ENCODE measurements around the gene COX6B2. TPM values are rescaled to one million over a fixed set of nuclear protein-coding genes. Genes with fewer than 3 reads are reported as not detected.
A peak's percentile ranks its signal among the peaks of the same experiment; 100 is the strongest.

COX6B2 gene
- total RNA-seq, 1 donor: 0.27 TPM

DNA sequence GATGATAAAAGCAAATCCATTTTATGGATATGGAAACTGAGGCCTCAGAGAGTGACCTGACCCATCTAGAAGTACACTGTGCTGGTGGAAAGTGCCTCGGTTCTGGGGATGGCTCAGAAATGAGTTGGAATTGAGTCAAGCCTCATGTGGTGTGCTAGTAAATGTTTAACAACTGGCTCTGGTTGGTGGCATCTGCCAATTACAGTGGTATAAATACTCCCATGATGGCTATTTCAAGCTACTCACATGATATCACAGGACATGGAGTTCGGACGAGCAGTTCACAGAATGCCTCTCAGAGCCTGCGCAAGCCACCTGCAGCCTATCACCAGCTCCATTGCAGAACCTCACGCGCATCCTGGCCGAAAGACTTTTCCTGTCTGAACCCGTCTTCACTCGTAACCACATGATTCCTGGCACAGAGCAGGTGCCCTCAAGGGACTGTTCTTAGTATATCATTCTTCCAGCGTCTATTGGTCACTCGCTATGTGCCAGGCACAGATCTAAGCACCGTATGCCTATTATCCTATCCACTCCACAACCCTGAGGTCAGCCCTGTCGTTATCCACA lies 38.5 kb downstream of the COX6B2 start:
- DNase-seq (ENCODE audit: low read depth in 2 of 3, low spot score in 2 of 3): no peak

DNA sequence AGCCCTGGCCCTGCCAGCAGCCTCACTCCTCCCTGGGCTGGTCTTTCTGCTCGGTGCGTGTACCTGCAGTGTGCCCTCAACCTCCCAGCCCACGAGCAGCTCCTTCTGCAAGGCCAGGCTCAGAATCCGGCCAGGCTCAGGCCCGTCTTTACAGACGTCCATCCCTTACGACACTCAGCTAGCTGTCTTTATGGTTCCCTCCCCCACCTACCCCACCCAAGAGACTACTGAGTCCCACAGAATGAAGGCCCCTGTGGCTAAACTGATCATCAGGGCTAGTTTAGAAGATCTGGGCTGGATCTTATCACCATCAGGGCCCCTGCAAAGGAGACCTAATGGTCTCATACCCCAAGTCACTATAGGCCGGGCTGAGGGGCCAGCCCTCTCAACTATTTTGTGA lies 40.1 kb downstream of the COX6B2 start:
- no peak for DNase-seq (ENCODE audit: low read depth in 2 of 3, low spot score in 2 of 3)

DNA sequence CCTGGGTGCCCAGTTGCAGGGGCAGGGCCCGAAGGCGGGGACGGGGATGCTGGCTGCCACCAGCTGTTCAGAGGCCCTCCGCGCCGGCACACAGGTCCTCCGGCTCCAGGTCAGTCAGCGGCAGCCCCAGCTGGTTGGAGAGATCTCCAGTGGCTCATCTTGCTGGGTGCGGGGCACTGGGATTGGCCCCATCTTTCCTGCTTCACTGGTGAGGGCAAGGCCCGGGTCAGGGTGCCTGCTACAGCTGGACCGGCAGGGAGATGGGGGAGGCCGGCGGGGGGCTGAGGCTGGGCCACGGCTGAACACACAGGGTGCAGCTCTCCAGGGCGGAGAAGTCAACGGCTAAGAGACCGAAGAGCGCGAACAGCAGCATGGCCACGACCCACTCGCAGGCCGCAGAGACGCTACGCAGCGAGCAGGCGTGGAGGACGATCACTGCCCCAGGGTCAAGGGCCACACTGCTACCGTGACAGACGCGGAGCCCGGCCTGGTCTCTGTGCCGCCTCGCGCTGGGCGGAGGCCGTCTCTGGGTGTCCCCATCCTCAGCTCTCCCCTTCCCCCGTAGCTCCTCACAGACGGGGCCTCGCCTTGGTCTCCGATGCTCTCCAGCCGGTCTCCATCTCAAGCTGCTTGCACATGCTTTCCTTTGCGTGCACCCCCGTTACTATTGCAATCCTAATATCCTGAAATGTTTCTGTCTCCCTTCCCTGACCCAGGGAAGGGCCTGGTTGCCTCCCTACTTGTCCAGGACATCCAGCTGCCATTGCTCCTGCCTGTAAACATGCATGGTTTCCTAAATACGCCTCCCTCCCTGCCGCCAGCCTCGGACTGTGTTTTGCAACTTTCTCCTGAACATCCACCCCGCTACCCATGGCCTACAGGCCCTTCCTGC lies 41.7 kb downstream of the COX6B2 start:
- no peak for DNase-seq (ENCODE audit: low read depth in 2 of 3, low spot score in 2 of 3)

DNA sequence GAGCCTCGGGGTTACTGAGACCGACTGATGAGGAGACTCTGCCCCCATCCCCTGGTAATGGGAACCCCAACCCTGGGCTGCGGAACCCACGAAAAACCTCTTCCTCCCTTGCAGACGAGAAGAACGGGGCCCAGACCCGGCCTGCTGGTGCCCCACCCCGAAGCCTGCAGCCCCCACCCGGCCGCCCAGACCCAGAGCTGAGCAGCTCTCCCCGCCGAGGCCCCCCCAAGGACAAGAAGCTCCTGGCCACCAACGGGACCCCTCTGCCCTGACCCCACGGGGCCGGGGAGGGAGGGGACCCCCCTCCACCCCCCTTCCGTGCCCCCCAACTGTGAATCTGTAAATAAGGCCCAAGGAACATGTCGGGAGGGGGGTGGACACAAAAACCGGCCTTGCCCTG lies 42.7 kb downstream of the COX6B2 start:
- DNase-seq (ENCODE audit: low read depth in 2 of 3, low spot score in 2 of 3): no peak

DNA sequence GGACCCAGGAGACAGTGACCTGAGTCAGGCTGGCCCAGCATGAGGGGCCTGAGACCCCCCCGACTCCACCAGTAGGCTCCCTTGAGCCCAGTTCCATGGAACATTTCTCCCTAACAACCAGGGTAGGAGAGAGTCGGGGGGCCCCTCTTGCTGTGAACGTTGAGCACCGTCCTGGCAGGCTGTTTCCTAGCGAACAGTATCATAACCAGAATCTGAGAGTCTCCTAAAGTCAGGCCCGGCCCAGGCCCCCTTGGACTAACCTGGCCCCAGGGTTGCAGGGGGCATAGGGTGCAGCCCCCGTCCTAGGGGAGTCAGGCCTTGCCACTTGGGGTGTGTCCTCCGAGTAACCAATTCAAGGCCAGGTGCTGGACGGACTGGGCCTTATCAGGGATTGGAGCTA lies 43.1 kb downstream of the COX6B2 start:
- no peak for DNase-seq (ENCODE audit: low read depth in 2 of 3, low spot score in 2 of 3)

DNA sequence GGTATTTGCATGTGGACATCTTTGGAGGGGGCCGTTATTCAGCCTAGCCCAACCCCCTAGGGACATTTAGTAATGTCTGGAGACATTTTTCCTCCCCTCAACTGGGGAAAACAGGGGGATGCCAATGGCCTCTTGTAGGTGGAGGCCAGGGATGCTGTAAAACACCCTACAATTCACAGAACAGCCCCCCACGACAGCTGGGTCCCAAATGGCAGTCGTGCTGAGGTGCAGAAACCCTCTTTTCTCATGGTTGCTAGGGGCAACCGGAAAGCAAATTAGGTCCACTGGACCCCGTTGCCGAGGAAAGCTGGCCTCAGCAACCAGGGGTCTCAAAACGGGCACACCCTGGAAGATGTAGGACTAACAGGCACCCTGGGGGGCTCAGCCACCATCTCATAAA lies 44.0 kb downstream of the COX6B2 start:
- no peak for DNase-seq (ENCODE audit: low read depth in 2 of 3, low spot score in 2 of 3)

DNA sequence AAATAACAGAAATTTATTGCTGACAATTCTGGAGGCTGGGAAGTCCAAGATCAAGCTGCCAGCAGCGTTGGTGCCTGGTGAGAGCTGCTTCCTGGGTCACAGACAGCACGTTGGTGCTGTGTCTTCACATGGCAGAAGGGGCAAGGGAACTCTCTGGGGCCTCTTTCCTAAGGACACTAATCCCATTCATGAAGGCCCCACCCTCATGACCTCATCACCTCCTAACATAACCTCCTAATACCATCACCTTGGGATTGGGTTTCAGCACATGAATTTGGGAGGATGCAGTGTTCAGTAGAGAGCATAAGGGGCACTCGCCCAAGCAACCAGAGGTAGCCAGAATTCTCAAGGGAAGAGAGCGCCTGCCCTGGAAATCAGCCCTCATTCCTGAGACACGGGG lies 45.1 kb downstream of the COX6B2 start:
- no peak for DNase-seq (ENCODE audit: low read depth in 2 of 3, low spot score in 2 of 3)

DNA sequence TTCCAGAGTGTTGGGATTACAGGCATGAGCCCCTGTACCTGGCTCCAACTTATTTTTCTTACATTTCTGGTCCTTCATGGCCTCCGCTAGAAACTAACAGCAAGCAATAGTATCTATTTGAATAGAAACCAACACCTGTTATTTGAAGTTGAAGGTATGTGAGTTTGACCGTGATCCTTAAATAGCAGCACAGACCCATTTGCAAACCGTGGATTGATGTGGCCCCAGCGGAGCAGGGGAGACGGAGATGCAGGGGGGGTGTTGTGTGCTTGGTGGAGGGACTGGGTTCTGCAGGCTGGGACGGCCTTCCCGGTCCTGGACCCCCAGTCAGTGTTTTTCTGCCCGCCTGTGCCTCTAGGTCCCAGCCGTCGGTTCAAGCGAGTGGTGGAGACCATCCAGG lies 46.2 kb downstream of the COX6B2 start:
- no peak for DNase-seq (ENCODE audit: low read depth in 2 of 3, low spot score in 2 of 3)

DNA sequence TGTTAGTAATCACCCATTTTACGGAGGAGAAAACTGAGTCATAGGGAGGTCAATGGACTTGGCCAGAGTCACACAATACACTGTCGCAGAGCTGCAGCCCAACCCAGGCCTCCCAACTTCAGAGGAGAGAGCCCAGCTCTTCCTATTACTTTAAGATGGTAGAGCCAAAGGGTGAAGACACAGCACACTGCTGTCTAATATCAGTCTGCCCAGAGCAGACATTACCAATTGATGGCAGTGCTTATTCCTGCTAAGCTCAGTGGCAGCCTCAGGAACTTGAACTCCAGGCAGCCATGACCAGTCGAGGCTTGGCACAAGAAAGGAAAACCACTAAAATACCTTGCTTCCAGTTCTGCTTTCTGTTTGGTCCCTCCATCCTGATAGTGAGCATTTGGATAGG lies 47.8 kb downstream of the COX6B2 start:
- no peak for DNase-seq (ENCODE audit: low read depth in 2 of 3, low spot score in 2 of 3)

DNA sequence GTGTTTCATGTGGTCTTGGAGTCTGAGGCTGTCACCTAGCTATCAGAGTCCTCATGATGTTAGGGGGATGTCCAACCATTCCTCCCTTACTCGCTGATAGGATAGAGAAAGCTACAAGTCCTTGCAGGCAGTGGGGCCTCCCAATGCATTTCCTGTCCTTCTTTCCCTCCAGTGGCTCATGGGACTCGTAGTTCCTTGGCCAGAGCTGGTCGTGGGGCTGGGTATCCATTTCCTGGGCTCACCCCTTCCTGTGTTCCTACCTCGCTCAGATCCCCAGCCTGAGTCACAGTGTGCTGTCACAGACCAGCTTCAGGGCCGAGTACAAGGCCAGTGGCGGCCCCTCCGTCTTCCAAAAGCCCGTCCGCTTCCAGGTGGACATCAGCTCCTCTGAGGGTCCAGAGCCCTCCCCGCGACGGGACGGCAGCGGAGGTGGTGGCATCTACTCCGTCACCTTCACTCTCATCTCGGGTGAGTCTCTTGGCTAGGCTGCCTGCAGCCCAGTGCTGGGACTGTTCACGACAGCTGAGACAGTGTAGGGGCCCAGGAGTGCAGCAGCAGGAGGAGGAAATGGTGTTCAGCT lies 48.4 kb downstream of the COX6B2 start:
- DNase-seq (ENCODE audit: low read depth in 2 of 3, low spot score in 2 of 3): no peak

DNA sequence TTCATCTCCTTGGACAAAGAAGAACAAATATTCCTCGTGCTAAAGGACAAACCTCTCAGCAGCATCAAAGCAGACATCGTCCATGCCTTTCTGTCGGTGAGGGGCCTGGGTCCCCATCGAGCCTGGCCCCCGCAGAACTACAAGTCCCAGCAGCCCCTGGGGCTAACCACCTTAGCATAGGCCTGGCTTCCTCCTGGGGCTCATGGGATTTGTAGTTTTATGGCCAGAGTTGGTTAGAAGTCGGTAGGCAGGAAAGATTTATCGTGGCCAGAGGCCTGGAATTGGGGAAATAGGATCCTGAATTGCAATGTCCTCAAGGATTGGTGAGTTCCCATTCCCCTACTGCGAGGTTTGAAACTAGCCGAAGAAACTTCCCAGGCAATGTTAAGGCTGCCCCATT lies 49.0 kb downstream of the COX6B2 start:
- DNase-seq (ENCODE audit: low read depth in 2 of 3, low spot score in 2 of 3): peak in 2 of 3 donors; percentile 43 to 70

DNA sequence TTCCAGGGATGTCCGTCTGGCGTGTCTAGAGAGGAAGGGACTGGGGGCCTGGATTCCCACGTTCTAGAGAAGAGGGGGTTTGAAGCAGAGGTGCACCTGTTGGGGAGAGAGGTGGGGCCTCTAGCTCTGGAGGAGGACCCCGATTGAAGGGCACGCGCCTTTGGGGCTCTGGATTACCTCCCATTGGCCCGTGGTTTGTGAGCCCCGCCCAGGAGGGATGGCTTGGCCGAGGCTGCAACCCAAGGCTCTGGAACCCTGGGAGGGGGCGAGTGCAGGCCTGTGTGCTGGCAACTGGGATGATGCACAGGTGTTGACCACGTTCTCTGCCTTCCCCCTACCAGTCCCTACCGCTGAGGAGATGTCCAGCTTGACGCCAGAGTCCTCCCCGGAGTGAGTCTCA lies 49.5 kb downstream of the COX6B2 start:
- no peak for DNase-seq (ENCODE audit: low read depth in 2 of 3, low spot score in 2 of 3)

DNA sequence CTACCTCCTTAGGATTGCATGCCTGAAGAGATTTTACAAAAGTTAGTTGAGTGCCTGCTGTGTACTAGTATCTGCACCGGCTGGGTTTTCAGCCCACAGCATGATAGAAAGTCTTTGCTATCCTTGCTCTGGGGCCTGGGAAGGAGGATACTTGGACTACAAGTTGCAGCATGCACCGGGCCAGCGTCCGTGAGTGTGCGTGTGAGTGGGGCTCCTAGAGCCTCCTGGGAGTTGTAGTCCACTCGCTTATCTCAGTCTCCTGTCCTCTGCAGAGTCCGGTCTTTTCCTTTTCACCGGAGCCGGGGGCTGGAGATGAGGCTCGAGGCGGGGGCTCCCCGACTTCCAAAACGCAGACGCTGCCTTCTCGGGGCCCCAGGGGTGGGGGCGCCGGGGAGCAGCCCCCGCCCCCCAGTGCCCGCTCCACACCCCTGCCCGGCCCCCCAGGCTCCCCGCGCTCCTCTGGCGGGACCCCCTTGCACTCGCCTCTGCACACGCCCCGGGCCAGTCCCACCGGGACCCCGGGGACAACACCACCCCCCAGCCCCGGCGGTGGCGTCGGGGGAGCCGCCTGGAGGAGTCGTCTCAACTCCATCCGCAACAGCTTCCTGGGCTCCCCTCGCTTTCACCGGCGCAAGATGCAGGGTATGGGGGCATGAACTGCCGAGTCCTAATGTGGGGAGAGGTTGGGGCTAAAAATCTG lies 50.1 kb downstream of the COX6B2 start:
- no peak for DNase-seq (ENCODE audit: low read depth in 2 of 3, low spot score in 2 of 3)

DNA sequence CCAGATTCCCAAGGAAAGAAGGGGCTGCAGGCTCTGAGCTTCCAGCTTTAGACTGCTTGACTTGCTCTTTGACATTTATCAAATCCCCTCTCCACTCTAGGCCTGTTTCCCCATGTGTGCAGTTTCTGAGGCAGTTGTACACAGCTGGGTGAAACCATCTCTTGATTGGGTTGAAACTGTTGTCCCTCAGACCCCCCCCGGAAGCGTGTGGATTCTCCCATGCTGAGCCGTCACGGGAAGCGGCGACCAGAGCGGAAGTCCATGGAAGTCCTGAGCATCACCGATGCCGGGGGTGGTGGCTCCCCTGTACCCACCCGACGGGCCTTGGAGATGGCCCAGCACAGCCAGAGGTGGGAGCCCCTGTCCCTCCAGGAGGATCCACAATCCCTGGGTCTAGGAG lies 51.0 kb downstream of the COX6B2 start:
- DNase-seq (ENCODE audit: low read depth in 2 of 3, low spot score in 2 of 3): no peak

DNA sequence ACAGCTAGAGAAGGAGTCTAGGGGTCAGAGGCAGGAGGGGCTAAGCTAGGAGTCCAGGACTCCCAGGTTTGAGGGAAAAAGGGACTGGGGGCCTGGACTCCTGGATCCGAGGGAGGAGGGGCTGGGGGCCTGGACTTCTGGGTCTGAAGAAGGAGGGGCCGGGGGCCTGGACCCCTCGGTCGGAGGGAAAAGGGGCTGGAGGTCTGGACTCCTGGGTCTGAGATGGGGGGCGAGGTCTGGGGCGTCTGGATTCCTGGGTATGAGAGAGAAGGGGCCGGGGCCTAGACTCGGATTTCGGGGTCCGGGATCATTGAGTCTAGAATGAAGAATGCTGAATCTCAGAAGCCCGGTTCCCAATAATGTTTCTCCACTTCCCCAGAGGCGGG lies 52.2 kb downstream of the COX6B2 start:
- DNase-seq (ENCODE audit: low read depth in 2 of 3, low spot score in 2 of 3): no peak

DNA sequence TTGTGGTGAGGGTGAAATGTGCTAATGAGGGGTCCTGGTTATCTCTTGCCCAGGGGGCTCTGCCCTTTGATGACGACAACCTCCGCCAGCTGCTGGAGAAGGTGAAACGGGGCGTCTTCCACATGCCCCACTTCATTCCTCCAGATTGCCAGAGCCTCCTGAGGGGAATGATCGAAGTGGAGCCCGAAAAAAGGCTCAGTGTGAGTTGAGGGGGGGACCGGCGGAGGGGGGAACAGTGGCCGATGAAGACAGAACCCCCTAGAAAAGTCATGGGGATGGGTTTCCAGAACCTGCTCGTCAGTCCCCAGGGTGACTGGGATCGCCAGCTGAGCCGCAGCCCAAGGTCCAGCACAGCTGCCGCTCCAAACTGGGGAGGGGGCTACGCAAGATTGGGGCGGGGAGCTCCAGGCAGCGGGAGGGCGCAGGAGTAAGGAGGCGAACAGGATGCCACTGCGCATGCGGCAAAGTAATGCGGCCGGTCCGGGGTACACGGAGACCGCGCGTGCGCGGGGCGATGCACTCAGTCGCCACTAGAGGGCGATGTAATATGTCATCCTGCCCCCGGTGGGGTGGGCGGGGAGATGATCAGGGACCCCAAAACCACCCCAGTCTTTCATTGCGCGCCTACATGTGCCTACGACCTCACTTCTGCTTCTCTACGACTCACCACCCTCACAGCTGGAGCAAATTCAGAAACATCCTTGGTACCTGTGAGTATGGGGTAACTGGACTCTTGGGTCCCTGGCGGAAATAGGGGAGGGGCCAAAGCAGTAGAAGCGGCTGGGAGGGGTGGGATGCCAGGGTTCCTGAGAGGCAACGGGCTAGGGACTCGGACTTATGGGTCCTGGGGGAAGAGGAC lies 52.8 kb downstream of the COX6B2 start:
- peak; percentile 89 to 93 (median 89) for DNase-seq (ENCODE audit: low read depth in 2 of 3, low spot score in 2 of 3)

DNA sequence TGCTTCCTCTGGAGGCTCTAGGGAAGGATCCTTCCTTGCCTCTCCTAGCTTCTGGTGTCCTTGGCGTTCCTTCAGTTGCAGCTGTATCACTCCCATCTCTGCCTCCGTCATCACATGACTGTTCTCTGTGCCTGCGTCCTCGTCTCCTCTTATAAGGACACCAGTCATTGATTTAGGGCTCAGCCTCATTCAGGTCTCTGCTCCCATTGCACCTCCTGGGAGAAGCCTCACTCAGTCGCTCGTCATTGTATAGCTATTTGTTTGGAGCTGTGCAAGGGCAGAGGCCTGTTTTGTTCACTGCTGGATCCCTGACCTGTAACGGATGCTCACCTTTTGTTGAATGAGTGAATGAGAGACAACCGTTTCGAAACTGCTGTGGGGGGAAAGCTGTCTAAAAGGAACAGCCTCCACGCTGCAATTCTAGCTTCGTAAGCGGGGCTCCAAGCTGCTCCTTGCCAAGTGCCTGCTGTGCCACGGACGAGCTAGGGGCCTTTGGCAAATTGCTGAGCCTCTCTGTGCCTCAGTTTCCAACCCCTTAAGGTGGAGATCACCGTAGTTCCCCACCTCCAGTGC lies 53.5 kb downstream of the COX6B2 start:
- no peak for DNase-seq (ENCODE audit: low read depth in 2 of 3, low spot score in 2 of 3)

DNA sequence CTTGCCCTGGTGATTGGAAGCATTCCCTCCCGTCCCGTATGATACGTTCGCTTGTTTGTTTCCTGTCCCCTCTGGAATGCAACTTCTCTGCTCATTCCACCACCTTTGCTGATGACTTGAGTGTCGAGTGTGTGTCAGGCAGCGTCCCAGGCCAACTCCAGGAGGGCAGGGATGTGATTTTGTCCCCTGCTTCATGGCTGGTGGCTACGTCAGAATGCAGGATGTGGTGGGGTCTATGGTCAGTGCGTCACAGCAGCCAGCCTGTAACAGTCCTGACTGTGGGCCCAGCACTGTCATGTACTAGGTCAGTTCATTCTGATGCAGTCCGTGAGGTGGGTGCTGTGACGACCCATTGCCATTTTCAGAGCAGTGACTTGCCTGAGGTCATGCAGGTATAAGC lies 54.5 kb downstream of the COX6B2 start:
- DNase-seq (ENCODE audit: low read depth in 2 of 3, low spot score in 2 of 3): no peak
